GM12874 (cell line): Measurements from ENCODE around the gene PHF5A.

Source experiments
- TF ChIP-seq, protein P1 (sequence below): IDR thresholded peaks from 2 replicates; pipeline ENCODE4 v1.5.1; 2011; ENCODE audit warnings: low read depth, mild to moderate bottlenecking, control low read depth, low read length, moderate library complexity; ENCODE audit not compliant: insufficient read depth

Gene PHF5A

DNA sequence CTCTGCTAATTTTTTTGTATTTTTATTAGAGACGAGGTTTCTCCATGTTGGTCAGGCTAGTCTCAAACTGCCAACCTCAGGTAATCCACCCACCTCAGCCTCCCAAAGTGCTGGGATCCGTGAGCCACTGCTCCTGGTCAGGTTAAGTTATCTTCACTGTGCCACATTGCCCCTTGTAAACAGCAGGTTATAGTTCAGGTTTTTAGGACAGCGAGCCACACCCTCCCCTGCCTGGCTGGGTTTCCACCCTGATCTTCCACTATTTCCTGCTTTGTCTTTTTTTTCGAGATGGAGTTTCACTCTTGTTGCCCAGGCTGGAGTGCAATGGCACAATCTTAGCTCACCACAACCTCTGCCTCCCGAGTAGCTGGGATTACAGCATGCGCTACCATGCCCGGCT, 16.5 kb upstream of the PHF5A start:
- TF ChIP-seq, protein P1, sequence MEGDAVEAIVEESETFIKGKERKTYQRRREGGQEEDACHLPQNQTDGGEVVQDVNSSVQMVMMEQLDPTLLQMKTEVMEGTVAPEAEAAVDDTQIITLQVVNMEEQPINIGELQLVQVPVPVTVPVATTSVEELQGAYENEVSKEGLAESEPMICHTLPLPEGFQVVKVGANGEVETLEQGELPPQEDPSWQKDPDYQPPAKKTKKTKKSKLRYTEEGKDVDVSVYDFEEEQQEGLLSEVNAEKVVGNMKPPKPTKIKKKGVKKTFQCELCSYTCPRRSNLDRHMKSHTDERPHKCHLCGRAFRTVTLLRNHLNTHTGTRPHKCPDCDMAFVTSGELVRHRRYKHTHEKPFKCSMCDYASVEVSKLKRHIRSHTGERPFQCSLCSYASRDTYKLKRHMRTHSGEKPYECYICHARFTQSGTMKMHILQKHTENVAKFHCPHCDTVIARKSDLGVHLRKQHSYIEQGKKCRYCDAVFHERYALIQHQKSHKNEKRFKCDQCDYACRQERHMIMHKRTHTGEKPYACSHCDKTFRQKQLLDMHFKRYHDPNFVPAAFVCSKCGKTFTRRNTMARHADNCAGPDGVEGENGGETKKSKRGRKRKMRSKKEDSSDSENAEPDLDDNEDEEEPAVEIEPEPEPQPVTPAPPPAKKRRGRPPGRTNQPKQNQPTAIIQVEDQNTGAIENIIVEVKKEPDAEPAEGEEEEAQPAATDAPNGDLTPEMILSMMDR: no peak

DNA sequence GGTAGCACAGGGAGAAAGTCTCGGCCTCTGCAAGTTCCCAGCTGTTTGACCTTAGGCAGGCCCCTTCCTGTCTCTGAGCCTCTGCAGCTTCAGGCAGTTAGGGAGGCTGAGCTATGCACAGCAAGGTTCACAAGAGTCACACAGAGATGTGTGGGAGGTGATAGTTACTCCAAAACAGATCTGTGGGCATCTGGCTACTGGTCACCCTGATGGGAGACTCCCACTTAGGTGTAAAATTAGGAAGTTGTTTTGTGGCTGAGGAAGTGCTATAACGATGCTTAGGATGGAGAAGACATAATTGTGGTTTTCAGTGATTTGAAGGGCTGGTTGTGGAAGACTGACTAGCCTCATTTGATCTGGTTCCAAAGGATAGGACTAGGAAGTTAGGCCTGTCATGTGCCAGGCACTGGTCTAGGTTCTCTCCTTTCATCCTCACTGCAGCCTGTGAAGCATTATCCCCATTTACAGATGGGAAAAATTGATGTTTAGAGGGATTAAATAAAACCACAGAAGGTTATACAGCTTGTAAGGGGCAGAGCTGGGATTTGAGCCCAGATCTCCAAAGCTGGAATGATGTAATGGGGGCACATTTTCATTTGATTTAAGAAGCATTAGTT, 13.9 kb upstream of the PHF5A start:
- TF ChIP-seq, protein P1: no peak

DNA sequence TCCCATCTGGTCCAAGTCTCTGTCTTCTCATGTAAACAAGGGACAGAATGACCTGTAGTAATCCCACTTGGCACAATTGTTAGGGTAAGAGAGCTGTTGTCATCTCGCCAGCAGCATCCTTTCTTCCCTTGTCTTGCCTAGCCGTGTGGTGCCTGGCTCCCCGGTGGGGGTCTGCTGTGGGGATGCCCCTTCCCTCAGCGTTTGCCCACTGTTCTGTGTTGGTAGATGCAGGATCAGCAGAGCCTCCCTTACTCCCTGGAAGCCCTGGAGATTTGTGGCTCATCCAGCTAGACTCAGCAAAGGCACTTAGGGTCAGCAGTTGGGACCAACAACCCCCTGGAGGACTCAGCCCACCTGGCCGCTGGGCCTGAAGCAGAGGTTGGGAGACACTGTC, 13.4 kb upstream of the PHF5A start:
- TF ChIP-seq, protein P1: no peak

DNA sequence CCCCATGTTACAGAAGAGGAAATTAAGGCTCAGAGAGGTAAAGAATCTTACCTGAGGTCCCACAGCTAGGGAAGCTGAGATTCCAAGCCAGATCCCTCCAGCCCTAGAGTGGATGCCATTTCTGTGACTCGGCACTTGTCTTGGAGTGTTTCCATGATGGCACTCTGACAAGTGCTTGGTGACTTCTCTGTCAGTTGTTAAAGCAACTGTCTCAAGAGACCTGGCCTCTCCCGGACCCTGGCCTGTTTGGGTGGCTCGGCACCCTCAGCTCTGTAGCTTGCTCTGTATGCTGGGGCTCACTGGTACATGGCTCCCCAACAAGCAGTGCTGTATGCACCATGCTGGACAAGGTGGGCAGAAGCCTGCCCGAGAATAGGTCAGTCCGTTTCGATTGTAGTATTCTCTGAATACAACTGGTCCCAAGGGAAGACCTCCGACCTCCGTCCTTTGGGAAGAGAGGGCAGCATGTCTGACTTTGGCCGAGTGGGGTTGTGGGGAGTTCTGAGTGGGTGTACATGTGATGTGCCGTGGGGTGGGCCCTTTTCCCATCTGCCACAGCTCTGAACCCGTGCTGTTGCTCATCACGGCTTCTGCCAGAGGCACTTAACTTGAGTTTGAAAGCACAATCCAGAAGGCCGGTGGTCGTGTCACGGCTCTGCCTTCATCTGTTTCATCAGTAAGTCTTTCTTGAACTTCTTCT, 12.8 kb upstream of the PHF5A start:
- TF ChIP-seq, protein P1: no peak

DNA sequence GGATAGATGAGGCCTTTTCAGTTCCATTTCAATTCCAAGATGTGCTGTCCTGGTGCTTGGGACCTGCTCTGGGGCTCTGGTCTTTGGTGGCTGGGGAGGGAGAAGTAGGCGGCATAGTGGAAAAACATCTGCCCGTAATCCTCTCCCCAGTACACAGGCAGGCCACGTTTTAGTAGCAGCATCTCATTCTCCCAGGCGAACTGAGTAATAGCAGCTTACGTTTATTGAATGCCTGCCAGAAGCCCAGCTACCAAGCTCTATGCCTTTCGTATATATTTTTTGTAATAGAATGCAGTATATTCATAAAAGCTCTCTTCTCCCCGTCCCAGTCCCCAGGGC, 11.9 kb upstream of the PHF5A start:
- TF ChIP-seq, protein P1: no peak

DNA sequence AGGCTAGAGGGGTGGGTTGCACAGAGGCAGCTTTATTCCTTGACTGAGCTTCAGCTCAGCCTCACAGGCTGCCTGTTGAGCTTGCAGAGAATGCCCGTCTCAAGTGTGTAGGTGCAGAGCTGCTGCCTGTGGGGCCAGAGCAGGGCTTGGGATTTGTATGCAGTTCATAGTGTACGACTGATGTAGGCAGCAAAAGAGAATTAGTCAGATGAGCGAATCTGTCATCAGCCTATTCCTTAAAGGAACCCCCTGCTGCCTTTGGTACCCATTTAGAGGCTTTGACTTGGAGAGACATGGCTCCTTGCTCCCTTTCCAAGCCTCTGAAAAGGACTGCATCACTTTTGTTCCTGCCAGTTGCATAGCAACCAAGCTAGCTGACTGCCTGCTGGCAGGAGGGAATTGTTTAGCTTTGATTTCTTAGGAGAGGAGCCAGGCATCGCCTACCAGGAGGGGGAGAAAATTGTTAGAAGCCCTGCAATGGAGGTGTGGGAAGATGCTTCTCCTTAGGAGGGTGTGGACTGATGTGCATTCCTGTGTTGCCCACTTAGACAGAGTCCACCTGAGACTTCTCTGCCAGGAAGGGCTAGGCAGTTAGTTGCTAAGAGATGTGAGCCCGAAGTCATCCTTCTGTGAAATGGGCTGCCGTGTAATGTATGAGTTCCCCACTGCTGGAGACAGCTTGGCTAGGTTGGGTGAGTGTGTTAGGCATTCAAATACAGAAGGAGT, 11.3 kb upstream of the PHF5A start:
- TF ChIP-seq, protein P1: no peak

DNA sequence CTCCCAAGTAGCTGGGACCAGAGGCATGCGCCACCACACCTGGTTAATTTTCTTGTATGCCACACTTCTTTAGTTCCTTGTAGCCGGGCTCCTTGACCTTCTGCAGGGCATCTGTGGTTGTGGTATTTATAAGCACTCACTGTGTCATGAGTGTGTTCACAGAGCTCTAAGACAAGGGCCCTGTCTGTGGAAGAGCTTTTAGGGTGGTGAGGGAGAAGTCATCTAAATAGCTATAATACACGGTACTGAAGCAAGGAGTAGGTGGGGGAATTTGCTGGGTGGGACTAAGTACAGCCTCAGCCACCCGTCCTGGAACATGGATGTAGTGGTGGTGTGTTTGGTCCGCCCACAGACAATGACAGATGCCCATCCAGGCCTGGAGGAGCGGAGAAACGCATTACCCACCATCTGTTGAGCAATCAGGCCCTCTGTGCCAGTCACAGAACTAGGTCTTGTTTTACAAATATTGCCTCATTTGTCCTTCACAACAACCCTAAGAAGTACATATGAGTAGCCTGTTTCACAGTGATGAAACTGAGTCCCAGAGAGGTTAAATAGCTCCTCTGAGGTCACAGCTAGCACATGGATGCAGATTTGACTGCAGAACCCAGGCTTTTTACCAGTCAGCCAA, 10.5 kb upstream of the PHF5A start:
- TF ChIP-seq, protein P1: no peak
